HG02938 (cell line): ENCODE data around the gene PRDM16.

Experiments
- ATAC-seq: cut with Tn5 transposase; IDR thresholded peaks from one replicate; pipeline ENCODE4 v1.9.1; 2021; ENCODE audit warnings: mild to moderate bottlenecking, moderate library complexity; ENCODE audit not compliant: unreplicated experiment

The PRDM16 gene

GRCh38 chr1:3452866-3453175, 383.8 kb downstream of the PRDM16 start:
- ATAC-seq, result no peak

- no peak for ATAC-seq
These were observed 384.3 kb downstream of the PRDM16 start for GRCh38 chr1:3453203-3453761.

GRCh38 chr1:3453891-3454810, 385.1 kb downstream of the PRDM16 start, which contains the start of gene ARHGEF16:
TSS of gene ARHGEF16 (plus strand) at chr1:3454665. CDS start at chr1:3463085, 8,420 bp downstream.
- no peak for ATAC-seq

- ATAC-seq, result no peak
These were observed 386.0 kb downstream of the PRDM16 start for GRCh38 chr1:3454811-3455618.

DNA sequence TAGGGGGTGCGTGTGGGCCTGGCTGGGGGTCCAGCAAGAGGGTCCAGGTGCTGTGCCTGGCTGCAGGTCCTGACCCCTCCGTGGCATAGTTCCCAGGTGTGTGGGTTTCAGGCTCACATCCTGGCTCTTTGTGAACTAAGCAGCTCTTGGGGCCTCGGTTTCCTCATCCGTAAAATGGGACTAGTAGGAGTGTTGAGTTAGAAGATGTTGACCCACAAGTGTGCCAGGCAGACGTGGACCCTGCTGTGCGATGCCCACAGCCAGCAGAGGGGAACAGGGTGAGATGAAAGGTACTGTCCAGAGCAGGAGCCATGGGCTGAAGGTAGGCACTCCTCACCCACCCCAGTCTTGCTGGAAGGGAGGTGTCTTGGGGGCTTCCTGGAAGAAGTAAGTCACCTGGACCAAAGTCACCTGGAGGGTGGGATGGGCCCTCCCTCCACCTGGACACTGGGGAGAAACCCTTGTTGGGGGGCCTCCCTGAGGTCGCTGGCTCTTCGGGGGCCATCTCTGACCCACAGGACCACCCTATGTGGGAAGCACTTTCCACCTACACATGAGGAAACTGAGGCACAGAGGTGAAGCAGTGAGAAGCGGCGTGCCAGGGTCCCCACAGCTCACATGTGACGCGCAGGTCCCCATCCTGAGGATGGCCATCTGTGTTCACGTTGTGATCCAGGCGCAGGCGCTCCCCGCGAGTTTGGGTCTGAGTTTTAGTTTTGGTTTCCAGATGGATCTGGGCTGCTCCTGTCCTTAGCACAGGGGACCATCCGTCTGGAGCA, 386.9 kb downstream of the PRDM16 start:
- no peak for ATAC-seq

- no peak for ATAC-seq
These were observed 387.5 kb downstream of the PRDM16 start for GRCh38 chr1:3456449-3456963.

DNA sequence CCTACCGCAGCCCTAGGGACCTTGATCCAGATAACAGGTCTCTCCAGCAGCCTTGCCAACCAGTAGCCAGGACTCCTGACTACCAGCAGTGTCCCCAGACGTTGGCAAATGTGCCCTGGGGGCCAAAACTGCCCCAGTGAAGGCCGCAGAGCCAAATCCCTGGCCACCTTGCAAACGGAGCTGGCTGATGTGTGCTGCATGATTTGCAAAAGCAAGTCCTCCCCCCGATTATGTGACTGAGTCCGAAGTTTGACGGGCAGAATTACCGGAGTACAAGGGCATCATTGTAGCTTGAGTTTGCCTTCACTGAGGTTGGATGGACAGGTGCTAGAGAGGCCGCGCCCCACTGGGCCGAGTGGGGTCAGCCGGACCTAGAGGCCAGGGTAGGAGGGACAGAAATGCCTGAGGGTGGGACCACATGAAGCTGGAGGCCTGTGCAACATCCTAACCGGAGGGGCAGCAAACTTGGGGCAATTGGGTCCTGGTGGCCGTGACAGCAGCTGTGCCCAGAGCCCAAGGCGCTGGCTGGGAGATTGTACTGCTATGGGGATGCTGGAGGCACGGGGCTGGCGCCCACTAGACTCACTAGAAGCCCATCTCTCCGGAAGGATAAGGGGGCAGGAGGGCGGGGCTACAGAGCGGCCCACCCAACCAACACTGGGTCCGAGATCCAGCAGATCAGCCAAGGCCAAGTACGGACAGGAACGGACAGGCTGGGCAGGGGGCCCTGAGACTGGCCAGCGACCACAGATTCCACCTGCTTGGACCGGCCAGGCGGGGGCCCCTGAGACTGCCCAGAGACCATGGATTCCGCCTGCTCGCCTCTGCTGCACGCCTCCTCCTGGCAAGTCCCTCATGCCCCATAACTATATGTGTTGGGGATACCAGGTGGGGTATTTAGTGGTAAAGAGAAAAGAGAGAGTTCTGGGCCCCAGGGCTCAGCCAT, 388.2 kb downstream of the PRDM16 start:
- ATAC-seq, result no peak

DNA sequence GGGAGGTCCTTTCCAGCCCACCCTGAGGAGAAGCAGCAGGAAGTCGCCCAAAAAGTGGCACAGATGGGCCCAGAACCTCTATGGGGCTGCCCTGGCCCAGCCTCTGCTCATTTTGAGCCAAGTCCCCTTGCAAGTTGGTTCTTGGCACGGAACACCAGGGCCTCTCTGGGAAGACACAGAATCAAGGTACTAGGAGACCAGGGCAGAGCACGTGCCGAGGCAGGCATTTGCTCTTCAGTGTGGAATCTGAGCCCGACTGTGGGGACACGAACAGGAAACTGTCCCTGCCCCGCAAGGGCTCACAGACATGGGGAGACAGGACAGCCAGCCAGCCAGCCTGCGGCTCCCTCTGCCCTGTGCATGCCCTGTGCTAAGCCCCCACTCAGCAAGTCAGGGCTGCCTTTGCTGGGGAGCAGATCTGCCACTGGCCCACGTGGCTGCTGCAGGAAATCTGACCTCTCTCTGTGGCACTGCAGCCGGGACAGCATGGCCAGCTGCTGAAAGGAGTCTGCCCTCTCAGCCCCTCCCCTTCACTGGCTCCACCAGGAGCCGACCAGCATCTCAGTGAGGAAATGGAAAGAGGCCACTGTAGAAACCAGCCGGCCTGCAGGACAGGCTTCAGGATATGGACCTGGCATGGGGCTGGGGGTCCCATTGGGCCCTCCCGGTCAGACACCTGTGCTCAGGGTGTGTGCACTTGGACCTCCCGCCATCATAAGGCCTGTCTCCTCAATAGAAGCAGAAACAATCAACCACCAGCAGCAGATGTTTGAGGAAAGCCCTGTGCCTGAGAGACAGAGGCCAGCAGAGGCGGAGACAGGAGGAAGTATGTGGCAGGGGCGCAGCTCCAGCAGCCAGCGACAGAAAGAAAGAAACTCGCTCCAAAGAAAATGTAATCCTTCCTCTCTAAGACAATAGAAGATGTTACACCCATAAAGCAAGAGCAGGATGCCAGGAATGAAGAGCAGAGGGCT, 389.2 kb downstream of the PRDM16 start:
- ATAC-seq, result no peak

DNA sequence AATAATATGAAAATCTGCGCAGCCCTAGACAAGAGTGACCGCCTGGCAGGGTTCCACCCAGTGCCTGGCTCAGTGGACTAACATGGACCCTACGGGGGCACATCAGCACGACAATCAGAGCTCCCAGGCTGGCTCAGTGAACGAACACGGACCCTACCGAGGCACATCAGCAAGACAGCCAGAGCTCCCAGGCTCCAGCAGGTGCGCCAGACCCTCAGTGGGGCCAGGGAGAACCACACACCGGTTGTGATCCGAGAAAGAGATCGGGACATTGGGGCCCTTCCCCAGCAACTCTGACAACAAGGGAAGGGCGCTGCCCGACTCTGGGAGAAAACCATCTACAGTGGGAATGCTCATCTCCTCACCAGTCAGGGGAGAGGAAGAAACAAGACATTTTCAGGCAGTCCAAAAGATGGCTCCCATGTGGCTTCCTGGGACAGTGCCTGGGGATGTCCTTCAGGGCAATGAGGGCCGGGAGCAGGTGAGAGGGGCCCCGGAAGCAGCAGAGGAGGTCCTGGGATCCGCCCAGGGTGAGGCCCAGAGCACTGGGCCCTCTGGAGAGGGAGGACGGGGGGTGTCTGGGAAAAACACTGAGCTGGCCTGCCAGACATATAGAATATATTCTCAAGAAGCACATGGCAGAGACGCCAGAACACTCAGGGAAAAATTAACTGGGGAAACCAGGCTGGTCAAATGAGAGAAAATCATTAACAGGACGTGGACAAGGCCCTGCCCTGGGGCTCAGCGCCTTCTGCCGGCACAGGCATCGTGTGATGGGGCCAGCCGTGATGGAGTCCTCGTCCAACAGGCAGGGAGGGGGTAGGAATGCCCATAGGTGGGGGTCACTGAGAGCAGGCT, 390.3 kb downstream of the PRDM16 start:
- no peak for ATAC-seq

DNA sequence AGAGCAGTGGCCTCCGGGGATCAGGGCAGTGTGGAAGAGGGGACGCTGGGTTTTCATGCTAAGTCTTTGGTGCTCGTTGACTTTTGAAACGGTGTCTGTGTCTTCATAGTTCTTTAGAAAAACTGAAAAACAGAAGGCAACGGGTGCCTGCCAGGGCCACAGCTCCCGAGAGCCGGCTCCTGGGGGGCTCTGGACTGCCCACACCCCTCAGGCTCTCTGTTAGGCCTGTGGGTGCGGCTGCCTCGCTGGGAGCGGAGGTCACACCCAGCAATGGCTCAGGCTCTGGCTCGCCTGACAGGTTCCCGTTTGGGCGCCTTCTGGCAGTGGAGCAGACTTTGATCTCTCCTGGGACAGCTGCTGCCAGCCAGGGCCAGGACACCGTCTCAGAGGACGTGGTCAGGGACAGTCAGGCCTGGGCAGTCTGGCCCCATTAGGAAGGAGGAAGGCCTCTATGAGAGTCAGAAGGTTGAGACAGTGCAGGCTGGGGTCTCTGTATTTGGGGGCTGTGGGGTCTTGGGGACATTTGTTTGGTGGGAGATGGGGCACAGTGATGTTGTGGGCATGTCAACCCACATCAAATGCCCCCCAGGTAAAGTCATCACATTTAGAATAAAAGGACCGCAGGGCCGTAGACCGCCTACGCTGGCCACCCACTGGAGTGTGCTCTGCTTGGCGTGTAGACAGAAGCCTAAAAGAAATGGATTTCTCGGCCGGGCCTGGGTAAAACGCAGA, 391.1 kb downstream of the PRDM16 start:
- ATAC-seq, result no peak

- ATAC-seq, result no peak
These were observed 391.7 kb downstream of the PRDM16 start for GRCh38 chr1:3460672-3461131.

- no peak for ATAC-seq
These were observed 392.4 kb downstream of the PRDM16 start for GRCh38 chr1:3461238-3461933.

DNA sequence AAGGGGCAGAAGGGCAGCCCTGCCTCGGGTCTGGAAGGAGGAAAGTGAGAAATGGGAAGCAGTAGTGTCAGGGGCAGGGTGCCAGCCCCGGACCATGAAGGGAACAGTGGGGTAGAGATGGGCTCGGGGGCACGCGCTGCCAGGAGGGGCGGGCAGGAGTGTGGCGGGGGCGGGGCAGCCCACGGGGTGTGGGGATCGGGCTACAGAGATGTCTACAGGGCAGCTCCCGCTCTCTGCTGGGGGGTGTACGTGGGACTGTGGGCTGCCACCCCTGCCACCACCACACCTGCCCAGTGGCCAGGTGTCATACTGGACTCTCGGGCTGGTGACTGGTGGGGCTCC, 392.9 kb downstream of the PRDM16 start:
- ATAC-seq, result no peak

- no peak for ATAC-seq
These were observed 393.5 kb downstream of the PRDM16 start for GRCh38 chr1:3462356-3463012.

GRCh38 chr1:3463013-3463385, 394.0 kb downstream of the PRDM16 start:
- ATAC-seq, result no peak

DNA sequence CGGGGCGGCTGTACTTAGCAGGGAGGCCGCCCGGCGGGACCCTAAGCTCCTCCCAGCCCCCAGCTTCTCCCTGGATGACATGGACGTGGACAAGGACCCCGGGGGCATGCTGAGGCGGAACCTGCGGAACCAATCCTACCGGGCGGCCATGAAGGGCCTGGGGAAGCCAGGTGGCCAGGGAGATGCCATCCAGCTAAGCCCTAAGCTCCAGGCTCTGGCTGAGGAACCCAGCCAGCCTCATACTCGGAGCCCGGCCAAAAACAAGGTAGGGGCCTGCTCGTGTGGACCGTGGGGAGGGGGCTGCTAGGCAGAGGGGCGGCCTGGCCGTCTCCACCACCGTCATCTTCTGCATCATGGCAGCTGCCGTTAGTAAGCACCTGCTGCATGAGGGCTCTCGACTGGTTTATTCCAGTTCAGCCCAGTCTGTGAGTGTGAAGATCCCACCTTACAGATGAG, 394.4 kb downstream of the PRDM16 start:
- no peak for ATAC-seq
